Central memory CD8-positive, alpha-beta T cell (primary cell): Measurements from ENCODE around the gene G3BP2.

Source experiments
- ATAC-seq: fragments of 150-1000 bp; cut with Tn5 transposase; replicated peaks from 2 replicates; pipeline ENCODE4 v1.10.0; 2022; ENCODE audit warnings: mild to moderate bottlenecking, moderate FRiP score, moderate number of reproducible peaks; ENCODE audit not compliant: poor library complexity, severe bottlenecking; ENCODE audit errors: extremely low read depth
- DNase-seq, 2 donors: peaks; one replicate each; pipeline ENCODE4 v3.0.0; 2021; ENCODE audit warnings: low spot score in 2 of 2
- H3K27ac Mint-ChIP-seq: one replicate; pipeline ENCODE4 v1.8.0; 2022; ENCODE audit warnings: low read depth, mild to moderate bottlenecking, moderate library complexity, mixed read lengths
- H3K27me3 Mint-ChIP-seq: one replicate; pipeline ENCODE4 v1.8.0; 2022; ENCODE audit warnings: mixed read lengths
- H3K36me3 Mint-ChIP-seq: one replicate; pipeline ENCODE4 v1.8.0; 2022; ENCODE audit warnings: mild to moderate bottlenecking, moderate library complexity, mixed read lengths; ENCODE audit not compliant: insufficient read depth
- H3K4me1 Mint-ChIP-seq: one replicate; pipeline ENCODE4 v1.8.0; 2022; ENCODE audit warnings: mixed read lengths
- H3K4me3 Mint-ChIP-seq: one replicate; pipeline ENCODE4 v1.8.0; 2022; ENCODE audit warnings: mild to moderate bottlenecking, moderate library complexity, mixed read lengths
- H3K9me3 Mint-ChIP-seq: one replicate; pipeline ENCODE4 v1.8.0; 2022; ENCODE audit warnings: mixed read lengths

The G3BP2 gene

DNA sequence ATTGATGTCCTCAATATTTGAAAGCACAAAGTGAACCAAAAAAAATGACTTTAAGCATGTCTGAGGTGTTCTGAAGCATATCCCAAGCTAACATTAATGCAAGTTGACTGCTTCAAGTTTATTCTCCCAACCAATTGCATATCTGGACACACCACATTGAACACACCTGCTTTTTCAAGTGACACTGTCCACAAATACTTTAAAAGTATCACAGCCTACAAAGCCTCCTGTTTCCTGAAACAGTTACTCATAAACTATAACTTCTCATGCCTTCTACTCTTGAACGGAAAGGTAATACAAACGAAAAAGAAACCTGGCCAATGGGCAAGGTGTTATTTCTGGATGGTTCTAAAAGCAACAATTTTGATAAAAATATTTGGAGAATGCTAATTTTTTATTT, 44.0 kb downstream of the G3BP2 start:
- no peak for DNase-seq
- Mint-ChIP-seq H3K9me3 (no peaks in the 10 kb centered on the region), H3K27me3 (no peaks in the 10 kb centered on the region), H3K4me1 (peaks cover 12% of the 10 kb centered on the region), H3K4me3 (no peak overlapping the region), H3K27ac (no peak overlapping the region), H3K36me3 (no peaks in the 10 kb centered on the region)
- no peak for ATAC-seq

- Mint-ChIP-seq H3K9me3 (no peaks in the 10 kb centered on the region), H3K36me3 (no peaks in the 10 kb centered on the region), H3K27ac (no peak overlapping the region), H3K27me3 (no peaks in the 10 kb centered on the region), H3K4me1 (no peaks in the 10 kb centered on the region), H3K4me3 (no peak overlapping the region)
- no peak for ATAC-seq
- no peak for DNase-seq
Observed at GRCh38 chr4:75623026-75623425, 50.2 kb downstream of the G3BP2 start.

DNA sequence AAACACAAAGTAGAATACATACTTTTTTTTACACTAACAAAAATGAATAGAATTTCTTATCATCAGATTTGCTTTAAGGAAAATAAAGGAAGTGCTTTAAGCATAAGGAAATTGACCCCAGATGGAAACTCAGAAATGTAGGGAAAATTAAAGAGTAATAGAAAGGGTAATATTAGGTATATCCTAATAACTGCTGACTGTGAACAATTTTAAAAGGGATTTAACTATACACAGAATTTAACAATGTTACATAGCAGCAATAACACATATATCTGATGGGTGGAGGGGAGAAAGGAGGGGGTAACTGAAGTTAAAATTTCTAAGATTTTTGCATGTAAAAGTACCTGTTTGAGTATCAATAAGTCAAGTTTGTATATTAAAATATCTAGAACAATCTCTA, 51.5 kb downstream of the G3BP2 start:
- no peaks in the 10 kb centered on the region for H3K27me3 Mint-ChIP-seq
- DNase-seq (no peak), ATAC-seq (no peak)
- H3K27ac Mint-ChIP-seq = no peak overlapping the region
- H3K4me3 Mint-ChIP-seq = no peak overlapping the region
- no peaks in the 10 kb centered on the region for H3K9me3 Mint-ChIP-seq
- no peaks in the 10 kb centered on the region for H3K4me1 Mint-ChIP-seq
- H3K36me3 Mint-ChIP-seq = no peaks in the 10 kb centered on the region

- Mint-ChIP-seq H3K36me3 (no peaks in the 10 kb centered on the region), H3K27me3 (no peaks in the 10 kb centered on the region)
Observed at GRCh38 chr4:75612306-75612705, 60.9 kb downstream of the G3BP2 start.

DNA sequence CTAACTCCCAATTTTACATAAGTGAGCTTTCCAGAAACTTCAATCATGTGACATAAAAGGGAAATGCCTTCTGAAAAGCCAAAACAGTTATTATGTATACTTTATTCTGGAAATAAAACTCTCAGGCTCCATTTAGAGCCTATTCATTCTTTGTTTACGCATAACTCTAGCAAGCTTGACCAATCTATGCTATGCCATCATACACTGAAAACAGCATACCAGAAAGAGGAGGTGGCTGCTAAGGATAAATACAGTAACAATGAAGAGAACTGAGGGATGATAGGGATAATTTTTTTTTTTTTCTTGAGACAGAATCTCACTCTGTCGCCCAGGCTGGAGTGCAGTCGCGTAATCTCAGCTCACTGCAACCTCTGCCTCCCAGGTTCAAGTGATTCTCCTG, 67.3 kb downstream of the G3BP2 start:
- no peaks in the 10 kb centered on the region for H3K27me3 Mint-ChIP-seq
- no peaks in the 10 kb centered on the region for H3K36me3 Mint-ChIP-seq
- H3K27ac Mint-ChIP-seq = no peak overlapping the region
- H3K4me3 Mint-ChIP-seq = no peak overlapping the region
- DNase-seq (no peak), ATAC-seq (no peak)
- H3K9me3 Mint-ChIP-seq = no peaks in the 10 kb centered on the region
- H3K4me1 Mint-ChIP-seq = no peaks in the 10 kb centered on the region

More at GRCh38 chr4:75612306-75612705, 60.9 kb downstream of the G3BP2 start:
- H3K27ac Mint-ChIP-seq = no peak overlapping the region
- no peaks in the 10 kb centered on the region for H3K4me1 Mint-ChIP-seq
- H3K4me3 Mint-ChIP-seq = no peak overlapping the region
- H3K9me3 Mint-ChIP-seq = no peaks in the 10 kb centered on the region
- no peak for DNase-seq
- no peak for ATAC-seq

DNA sequence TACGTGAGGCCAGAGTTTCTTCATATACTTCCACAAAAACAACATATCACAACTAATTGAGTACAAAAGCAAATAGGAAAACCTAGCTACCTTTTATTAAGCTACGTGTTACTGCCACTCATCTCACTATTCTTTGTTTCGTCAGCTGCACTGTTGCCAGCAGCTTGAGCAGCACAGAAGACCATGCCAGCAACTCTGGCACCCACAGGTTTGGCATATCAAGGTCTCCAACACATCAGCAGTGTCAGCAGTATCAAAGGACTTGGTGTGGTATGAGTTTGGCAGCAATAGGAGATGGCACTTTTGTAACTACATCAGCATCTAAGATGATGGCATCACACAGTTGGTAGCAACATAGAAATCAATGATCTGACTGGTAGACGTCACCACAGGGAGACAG, 73.6 kb downstream of the G3BP2 start:
- ATAC-seq = no peak
- DNase-seq = no peak
- Mint-ChIP-seq H3K36me3 (no peaks in the 10 kb centered on the region), H3K27ac (no peak overlapping the region), H3K4me1 (no peaks in the 10 kb centered on the region), H3K9me3 (no peaks in the 10 kb centered on the region), H3K4me3 (no peak overlapping the region), H3K27me3 (no peaks in the 10 kb centered on the region)

DNA sequence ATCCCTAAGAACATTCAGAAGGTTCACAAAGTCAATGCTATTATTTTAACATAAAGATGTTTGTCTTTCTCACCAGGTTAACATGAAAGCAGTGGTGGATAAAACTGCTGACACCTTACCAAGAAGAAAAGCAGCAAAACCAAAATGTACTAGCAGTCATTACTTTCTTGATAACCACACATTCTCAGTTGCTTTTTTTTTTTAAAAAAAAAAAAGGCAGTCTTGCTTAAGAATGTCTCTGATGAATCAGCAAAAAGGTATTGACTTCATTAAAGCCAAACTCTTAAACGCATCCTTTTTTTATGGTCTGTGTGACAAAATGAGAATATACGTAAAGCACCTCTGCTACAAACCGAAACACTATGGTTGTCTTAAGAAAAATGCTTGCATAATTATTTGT, 74.8 kb downstream of the G3BP2 start:
- no peak for DNase-seq
- H3K36me3 Mint-ChIP-seq = no peaks in the 10 kb centered on the region
- H3K4me3 Mint-ChIP-seq = no peak overlapping the region

DNA sequence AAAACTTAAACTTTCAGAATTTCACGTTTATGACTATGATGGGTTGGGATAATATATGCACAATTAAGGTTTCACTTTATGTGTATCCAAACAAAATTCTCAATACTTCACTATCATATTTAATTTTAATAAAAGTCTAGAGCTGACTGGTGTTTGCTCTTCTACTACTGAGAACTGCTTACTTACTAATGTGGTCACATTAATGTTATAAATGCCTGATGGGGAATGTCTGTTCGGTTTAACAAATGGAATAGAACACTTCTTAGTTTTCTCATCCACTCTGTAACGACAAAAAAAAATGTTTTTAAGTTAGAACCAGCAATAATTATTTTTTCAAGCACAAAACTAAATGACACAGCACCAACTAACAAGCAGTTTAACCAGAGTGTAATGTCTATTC, 77.2 kb downstream of the G3BP2 start:
- no peak for DNase-seq
- H3K27ac Mint-ChIP-seq = no peak overlapping the region
- ATAC-seq = no peak
- no peaks in the 10 kb centered on the region for H3K9me3 Mint-ChIP-seq
- H3K4me1 Mint-ChIP-seq = no peaks in the 10 kb centered on the region
- no peaks in the 10 kb centered on the region for H3K27me3 Mint-ChIP-seq
- H3K4me3 Mint-ChIP-seq = no peak overlapping the region
- no peaks in the 10 kb centered on the region for H3K36me3 Mint-ChIP-seq

More for the DNA sequence above, 74.8 kb downstream of the G3BP2 start:
- H3K4me1 Mint-ChIP-seq = no peaks in the 10 kb centered on the region
- H3K27ac Mint-ChIP-seq = no peak overlapping the region
- H3K9me3 Mint-ChIP-seq = no peaks in the 10 kb centered on the region
- no peaks in the 10 kb centered on the region for H3K27me3 Mint-ChIP-seq
- no peak for ATAC-seq

GRCh38 chr4:75593393-75593792, 79.8 kb downstream of the G3BP2 start:
- Mint-ChIP-seq H3K9me3 (no peaks in the 10 kb centered on the region), H3K36me3 (no peaks in the 10 kb centered on the region), H3K4me3 (no peak overlapping the region), H3K4me1 (no peaks in the 10 kb centered on the region), H3K27ac (no peak overlapping the region), H3K27me3 (no peaks in the 10 kb centered on the region)
- DNase-seq = no peak
- no peak for ATAC-seq
